ENCODE data around the gene THSD7A.

The THSD7A gene

DNA sequence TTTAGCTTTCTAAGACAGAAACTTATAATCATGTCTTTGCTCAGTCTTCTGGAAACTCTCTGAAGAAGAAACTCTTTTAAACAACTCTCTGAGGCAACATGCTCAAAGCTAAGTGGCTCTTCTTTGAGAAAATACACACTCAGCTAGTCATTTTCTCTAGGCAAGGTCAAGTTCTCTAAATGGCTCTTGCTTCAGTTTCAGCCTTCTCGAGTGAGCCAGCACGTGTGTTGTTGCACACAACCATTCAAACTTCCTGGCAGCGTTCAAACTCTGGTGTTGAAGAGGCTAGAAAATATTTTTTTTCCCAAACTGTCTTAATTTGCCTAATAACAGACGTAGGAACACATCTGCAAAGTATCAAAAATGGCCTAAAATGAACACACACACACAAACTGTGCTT lies 129.1 kb downstream of the THSD7A start:
- Histone ChIP-seq H3K4me3 (ENCODE audit: low read length) (no peak overlapping the region), H3K36me3 (replicated peaks; ENCODE audit: insufficient read depth, low read length) (no peaks in the 10 kb centered on the region), H3K9me2 (replicated peaks; ENCODE audit: insufficient read depth, low read length) (no peaks in the 10 kb centered on the region), H3F3A (ENCODE audit: insufficient read depth, low read length) (no peaks in the 10 kb centered on the region), H3K79me2 (ENCODE audit: low read length) (no peaks in the 10 kb centered on the region), H4K20me1 (ENCODE audit: insufficient read depth, low read length) (no peaks in the 10 kb centered on the region), H3K4me1 (ENCODE audit: low read length) (no peaks in the 10 kb centered on the region), H3K27me3 (replicated peaks; ENCODE audit: insufficient read depth, low read length) (no peaks in the 10 kb centered on the region), H2AFZ (ENCODE audit: low read length) (no peak overlapping the region), H3K9me3 (replicated peaks; ENCODE audit: insufficient read depth, low read length) (no peaks in the 10 kb centered on the region), H3K4me2 (ENCODE audit: low read depth, low read length) (no peak overlapping the region), H3K9ac (ENCODE audit: low read length) (no peak overlapping the region), H3K27ac (ENCODE audit: low read length) (no peak overlapping the region)
- peak; percentile 7 for DNase-seq
- no peak for TF ChIP-seq EZH2phosphoT487 (IDR thresholded peaks at IDR 0.05; ENCODE audit: low read length)
- no peak for TF ChIP-seq EZH2 (optimal IDR thresholded peaks at IDR 0.05; ENCODE audit: low read depth, low read length)
- no peak for TF ChIP-seq CTCF (IDR thresholded peaks at IDR 0.05; ENCODE audit: low read length)

DNA sequence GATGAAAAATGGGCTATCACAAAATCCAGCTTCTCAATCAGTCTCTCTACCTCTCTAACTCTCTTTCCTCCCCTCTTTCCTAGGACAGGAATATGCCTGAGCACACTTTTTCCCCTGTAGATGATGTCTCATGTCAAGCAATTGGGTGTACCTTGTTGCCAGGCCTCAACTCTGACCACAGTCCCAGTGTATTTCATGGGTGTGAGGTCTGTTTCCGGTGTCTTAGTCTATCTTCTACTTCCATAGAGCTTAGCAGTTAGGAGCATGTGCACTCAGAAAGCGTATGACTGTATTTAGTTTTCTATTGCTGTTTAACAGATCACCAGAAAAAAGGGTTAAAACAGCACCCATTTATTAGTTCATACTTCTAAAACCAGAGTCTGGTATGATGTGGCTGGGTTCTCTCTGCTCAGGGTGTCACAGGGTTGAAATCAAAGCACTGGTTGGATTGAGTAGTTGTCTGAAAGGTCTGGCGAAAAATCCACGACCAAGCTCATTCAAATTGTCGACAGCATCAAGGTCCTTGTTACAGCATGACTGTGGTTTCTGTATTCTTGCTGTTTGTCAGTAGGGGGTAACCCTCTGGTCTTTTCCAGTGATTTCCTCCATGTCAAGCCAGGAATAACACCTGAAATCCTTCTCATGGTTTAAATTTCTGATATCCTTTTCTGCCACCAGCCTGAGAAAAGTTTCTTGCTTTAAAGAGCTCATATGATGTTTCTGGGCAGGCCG lies 130.0 kb downstream of the THSD7A start:
- no peak overlapping the region for H3K4me2 ChIP-seq (ENCODE audit: low read depth, low read length)
- H3F3A ChIP-seq (ENCODE audit: insufficient read depth, low read length) = no peaks in the 10 kb centered on the region
- H3K4me1 ChIP-seq (ENCODE audit: low read length) = no peaks in the 10 kb centered on the region
- no peaks in the 10 kb centered on the region for H3K9me2 ChIP-seq (replicated peaks; ENCODE audit: insufficient read depth, low read length)
- H3K9ac ChIP-seq (ENCODE audit: low read length) = no peak overlapping the region
- H2AFZ ChIP-seq (ENCODE audit: low read length) = no peak overlapping the region
- H3K27ac ChIP-seq (ENCODE audit: low read length) = no peak overlapping the region
- H3K79me2 ChIP-seq (ENCODE audit: low read length) = no peaks in the 10 kb centered on the region
- TF ChIP-seq CTCF (IDR thresholded peaks at IDR 0.05; ENCODE audit: low read length) = no peak
- TF ChIP-seq EZH2phosphoT487 (IDR thresholded peaks at IDR 0.05; ENCODE audit: low read length) = no peak
- no peak for TF ChIP-seq EZH2 (optimal IDR thresholded peaks at IDR 0.05; ENCODE audit: low read depth, low read length)
- no peaks in the 10 kb centered on the region for H3K36me3 ChIP-seq (replicated peaks; ENCODE audit: insufficient read depth, low read length)
- H3K4me3 ChIP-seq (ENCODE audit: low read length) = no peak overlapping the region
- no peaks in the 10 kb centered on the region for H4K20me1 ChIP-seq (ENCODE audit: insufficient read depth, low read length)
- no peaks in the 10 kb centered on the region for H3K9me3 ChIP-seq (replicated peaks; ENCODE audit: insufficient read depth, low read length)
- H3K27me3 ChIP-seq (replicated peaks; ENCODE audit: insufficient read depth, low read length) = no peaks in the 10 kb centered on the region
- no peak for DNase-seq

- H3K27ac ChIP-seq (ENCODE audit: low read length) = no peak overlapping the region
- TF ChIP-seq EZH2phosphoT487 (IDR thresholded peaks at IDR 0.05; ENCODE audit: low read length) = no peak
- TF ChIP-seq CTCF (IDR thresholded peaks at IDR 0.05; ENCODE audit: low read length) = no peak
- no peak for TF ChIP-seq EZH2 (optimal IDR thresholded peaks at IDR 0.05; ENCODE audit: low read depth, low read length)
Observed at GRCh38 chr7:11699666-11700065, 132.3 kb downstream of the THSD7A start.

More at GRCh38 chr7:11699666-11700065, 132.3 kb downstream of the THSD7A start:
- no peak overlapping the region for H3K9ac ChIP-seq (ENCODE audit: low read length)
- H2AFZ ChIP-seq (ENCODE audit: low read length) = no peak overlapping the region
- no peaks in the 10 kb centered on the region for H3K9me3 ChIP-seq (replicated peaks; ENCODE audit: insufficient read depth, low read length)
- H3K4me1 ChIP-seq (ENCODE audit: low read length) = no peaks in the 10 kb centered on the region
- H3K4me2 ChIP-seq (ENCODE audit: low read depth, low read length) = no peak overlapping the region
- H3K9me2 ChIP-seq (replicated peaks; ENCODE audit: insufficient read depth, low read length) = no peaks in the 10 kb centered on the region
- H3K4me3 ChIP-seq (ENCODE audit: low read length) = no peak overlapping the region
- no peaks in the 10 kb centered on the region for H3K36me3 ChIP-seq (replicated peaks; ENCODE audit: insufficient read depth, low read length)
- no peak for DNase-seq
- no peaks in the 10 kb centered on the region for H3K27me3 ChIP-seq (replicated peaks; ENCODE audit: insufficient read depth, low read length)
- H4K20me1 ChIP-seq (ENCODE audit: insufficient read depth, low read length) = no peaks in the 10 kb centered on the region
- H3F3A ChIP-seq (ENCODE audit: insufficient read depth, low read length) = no peaks in the 10 kb centered on the region
- no peaks in the 10 kb centered on the region for H3K79me2 ChIP-seq (ENCODE audit: low read length)
